GM21717 (cell line): ENCODE measurements around the gene JAK3.
A peak's percentile ranks its signal among the peaks of the same experiment; 100 is the strongest.
"Not testable (repeated sequence)": the region's sequence is repeated elsewhere in the genome, so short reads cannot be mapped to it uniquely, and the experiment has no call there.

Experiments used
- ATAC-seq: cut with Tn5 transposase; IDR thresholded peaks from one replicate; pipeline ENCODE4 v1.9.1; 2021; ENCODE audit warnings: mild to moderate bottlenecking, moderate library complexity; ENCODE audit not compliant: unreplicated experiment

Gene JAK3

DNA sequence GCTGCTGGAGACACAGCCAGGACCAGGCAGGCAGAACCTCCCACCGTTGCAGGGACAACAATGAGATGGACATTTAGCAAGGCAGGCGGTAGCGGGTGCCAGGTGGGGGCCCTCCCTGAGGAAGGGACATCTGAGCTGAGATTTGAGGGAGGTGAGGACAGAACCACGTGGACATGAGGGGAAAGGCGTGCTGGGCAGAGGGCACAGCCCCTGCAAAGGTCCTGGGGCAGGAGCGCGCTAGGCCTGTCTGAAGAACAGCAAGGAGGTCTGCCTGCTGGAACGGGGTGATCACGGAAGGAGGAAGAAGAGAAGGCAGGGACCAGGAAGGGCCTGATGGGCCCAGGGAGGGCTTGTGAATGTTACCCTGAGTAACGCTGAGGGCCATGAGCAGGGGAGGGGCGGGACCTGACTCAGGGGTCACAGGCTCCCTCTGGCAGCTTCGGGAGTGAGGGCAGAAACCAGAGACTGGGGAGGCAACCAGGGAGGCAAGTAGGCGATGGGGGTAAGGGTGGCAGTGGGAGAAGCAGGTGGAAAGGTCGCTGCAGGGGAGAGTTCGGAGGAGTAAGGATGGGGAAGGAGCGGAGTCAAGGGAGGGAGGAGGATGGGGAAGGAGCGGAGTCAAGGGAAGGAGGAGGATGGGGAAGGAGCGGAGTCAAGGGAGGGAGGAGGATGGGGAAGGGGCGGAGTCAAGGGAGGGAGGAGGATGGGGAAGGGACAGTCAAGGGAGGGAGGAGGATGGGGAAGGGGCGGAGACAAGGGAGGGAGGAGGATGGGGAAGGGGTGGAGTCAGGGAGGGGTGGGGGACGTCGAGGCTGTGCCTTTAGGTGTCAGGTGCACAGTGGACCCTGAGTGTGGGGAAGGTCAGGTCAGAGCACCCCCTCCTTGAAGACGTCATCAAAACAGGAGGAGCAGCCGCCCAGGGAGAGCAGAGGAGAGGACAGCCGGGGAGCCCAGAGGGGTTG, 68.5 kb downstream of the JAK3 start:
- ATAC-seq: no peak

DNA sequence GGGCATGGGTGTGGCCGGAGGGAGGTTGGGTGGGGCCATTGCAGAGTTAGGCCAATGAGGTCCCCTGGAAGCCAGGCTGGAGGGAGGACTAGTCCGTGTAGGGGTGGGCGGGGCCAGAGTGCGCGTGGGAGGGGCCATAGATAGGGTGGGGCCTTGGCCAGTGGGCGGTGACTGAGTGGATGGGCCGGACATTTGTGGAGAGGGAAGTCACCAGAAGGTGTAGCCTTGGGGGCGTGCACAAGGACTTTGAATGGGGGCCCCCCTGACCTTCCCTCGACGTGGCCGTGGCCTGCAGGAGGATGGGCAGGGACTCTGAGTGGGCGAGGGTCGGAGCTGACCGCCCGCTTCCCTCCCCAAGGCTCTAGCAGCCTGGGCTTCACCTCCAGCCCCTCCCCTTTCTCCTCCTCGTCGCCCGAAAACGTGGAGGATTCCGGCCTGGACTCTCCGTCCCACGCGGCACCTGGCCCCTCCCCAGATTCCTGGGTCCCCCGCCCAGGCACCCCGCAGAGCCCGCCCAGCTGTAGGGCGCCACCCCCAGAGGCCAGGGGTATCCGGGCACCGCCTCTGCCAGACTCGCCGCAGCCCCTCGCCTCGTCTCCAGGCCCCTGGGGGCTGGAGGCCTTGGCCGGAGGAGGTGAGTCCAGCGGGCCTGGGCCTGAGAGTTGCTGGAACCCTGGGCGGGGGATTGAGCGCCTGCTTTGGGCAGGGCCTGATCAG, 69.4 kb downstream of the JAK3 start:
- no peak for ATAC-seq

DNA sequence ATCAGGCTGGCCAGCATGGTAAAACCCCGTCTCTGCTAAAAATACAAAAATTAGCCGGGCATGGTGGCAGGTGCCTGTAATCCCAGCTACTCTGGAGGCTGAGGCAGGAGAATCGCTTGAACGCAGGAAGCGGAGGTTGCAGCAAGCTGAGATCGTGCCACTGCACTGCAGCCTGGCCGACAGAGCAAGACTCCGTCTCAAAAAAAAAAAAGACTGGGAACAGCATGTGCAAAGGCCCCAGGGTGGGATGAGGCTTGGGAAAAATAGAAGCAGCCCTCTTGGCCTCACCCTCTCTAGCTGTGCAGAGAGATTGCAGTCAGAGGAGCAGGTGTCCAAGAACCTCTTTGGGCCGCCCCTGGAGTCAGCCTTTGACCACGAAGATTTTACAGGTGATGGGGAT, 69.9 kb downstream of the JAK3 start:
- not testable (repeated sequence) for ATAC-seq

DNA sequence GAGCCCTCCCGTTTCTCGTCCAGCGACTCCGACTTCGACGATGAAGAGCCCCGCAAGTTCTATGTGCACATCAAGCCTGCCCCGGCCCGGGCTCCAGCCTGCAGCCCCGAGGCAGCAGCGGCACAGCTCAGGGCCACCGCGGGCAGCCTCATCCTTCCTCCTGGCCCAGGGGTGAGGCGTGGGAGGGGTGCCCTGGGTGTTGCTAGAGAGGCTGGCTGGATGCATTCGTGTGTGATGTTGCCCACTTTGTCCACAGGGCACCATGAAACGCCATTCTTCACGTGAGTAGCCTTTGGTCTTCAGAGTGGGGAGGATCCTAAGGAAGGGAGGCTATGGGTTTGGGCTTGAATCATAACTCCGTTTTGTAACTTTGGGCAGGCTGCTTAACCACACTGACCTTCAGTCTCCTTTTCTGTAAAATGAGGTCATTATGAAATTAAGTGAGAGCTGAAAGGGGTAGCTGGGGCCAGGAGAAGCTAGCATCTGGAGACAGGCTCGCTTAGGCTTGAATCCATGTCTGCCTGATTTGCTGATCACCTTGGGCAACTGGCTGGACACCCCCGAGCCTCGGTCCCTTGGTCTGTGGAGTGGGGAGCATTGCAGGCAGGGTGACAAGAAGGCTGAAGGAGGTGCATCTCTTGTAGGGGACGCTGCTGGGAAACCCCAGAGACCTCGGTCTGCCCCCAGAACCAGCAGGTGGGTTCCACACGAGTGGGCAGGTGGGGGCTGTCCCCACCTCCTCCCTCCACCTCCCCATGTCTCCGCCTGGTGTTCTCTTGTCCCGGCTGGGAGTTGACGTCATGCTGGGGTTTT, 71.6 kb downstream of the JAK3 start:
- ATAC-seq: peak; percentile 46

DNA sequence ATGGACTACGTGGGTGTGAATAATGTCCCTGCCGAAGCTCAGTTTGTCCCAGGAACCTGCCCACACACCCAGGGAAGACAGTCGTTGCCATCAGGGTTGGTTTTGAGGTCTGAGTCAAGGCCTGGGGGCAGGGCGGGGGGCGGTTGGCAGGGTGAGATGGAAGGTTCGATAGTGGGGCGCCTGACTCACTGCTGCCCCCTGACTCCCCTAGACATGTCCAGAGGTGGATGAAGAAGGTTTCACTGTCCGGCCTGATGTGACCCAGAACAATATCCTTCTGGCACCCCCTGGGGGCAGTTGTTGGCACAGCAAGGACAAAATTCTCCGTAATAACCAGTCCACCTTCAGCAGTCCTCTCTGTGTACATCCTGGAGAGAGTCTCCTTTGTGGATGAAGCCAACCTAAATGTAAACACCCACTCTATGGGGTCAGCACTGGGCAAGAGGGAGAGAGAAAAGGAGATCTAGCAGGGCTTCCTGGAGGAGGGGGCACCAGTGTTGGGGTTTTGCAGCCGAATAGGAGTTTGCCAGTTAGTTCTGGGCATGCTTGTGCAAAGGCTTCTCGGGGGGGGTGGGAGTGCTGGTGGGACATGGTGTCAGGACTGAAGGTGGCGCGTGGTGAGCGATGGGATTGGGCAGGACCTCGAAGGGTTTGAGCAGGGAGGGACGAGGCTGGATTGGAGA, 72.4 kb downstream of the JAK3 start:
- no peak for ATAC-seq
